ENCODE measurements around the gene DNAJC10.
A peak's percentile ranks its signal among the peaks of the same experiment; 100 is the strongest.
"Not testable (repeated sequence)": the region's sequence is repeated elsewhere in the genome, so short reads cannot be mapped to it uniquely, and the experiment has no call there.

Gene DNAJC10, protein sequence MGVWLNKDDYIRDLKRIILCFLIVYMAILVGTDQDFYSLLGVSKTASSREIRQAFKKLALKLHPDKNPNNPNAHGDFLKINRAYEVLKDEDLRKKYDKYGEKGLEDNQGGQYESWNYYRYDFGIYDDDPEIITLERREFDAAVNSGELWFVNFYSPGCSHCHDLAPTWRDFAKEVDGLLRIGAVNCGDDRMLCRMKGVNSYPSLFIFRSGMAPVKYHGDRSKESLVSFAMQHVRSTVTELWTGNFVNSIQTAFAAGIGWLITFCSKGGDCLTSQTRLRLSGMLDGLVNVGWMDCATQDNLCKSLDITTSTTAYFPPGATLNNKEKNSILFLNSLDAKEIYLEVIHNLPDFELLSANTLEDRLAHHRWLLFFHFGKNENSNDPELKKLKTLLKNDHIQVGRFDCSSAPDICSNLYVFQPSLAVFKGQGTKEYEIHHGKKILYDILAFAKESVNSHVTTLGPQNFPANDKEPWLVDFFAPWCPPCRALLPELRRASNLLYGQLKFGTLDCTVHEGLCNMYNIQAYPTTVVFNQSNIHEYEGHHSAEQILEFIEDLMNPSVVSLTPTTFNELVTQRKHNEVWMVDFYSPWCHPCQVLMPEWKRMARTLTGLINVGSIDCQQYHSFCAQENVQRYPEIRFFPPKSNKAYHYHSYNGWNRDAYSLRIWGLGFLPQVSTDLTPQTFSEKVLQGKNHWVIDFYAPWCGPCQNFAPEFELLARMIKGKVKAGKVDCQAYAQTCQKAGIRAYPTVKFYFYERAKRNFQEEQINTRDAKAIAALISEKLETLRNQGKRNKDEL

DNA sequence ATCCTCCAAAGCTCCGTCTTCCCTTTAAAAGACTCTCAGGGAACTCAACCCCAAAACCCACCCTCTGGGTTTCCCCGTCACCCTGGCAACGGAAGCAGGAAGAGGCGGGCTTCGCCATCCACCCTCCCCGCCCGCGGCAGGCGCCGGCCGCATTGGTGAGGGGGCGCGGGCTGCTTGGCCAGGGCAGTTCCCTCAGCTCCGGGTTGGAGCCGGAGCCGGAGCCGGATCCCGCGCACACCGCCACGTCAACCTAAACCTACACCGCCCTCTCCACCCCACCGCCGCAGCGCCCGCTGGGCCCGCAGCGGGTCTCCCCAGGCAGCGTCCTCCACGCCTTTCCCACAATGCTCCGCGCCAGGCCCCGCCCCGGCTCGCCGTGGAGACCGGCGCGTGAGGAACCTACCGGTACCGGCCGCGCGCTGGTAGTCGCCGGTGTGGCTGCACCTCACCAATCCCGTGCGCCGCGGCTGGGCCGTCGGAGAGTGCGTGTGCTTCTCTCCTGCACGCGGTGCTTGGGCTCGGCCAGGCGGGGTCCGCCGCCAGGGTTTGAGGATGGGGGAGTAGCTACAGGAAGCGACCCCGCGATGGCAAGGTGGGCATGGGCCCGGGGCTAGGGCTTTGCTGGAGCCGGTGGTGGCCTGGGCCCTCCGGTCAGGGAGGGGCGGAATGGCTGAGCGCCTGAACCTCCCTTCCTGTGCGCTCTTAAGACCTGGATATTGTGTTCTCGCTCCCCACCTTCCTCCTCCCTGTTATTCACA is at the start of gene DNAJC10:
Gene DNAJC10 (plus strand): TSS at position 366 of the 758 bp plus-strand sequence. CDS start 1,830 bp downstream, outside the sequence.
- peak; percentile 36 to 96 (median 89) for DNase-seq

DNA sequence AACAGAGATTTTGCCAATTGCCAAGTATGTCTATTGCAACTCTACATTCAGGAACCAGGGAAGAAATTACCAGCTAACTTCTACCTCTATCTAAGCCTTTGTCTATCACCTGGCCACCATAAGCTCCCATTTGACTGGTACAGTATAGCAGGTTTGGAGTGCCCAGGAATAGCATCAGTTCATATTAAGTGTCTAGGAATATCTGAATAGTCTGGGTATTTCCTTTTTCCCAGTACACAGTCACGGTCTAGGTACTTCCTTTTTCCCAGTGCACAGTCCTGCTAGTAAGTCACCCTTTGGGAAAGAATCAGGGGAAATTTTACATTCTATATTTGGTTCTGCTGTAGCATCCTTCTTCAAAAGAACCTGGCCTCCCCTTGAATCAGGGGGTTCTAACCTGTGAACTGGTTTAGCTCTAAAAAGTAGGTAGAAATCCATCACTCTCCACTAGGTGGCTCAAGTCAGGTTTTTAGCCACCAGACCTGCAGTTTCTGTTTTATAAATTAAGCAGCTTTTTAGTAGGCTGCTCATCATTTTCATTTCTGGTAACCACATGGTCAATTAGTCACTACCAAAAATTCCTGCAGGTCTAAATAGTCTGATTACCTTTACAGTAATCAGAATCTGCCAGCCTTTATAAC is 49.3 kb upstream of the DNAJC10 start:
- peak in 1 of 58 donors; percentile 3 for DNase-seq

DNA sequence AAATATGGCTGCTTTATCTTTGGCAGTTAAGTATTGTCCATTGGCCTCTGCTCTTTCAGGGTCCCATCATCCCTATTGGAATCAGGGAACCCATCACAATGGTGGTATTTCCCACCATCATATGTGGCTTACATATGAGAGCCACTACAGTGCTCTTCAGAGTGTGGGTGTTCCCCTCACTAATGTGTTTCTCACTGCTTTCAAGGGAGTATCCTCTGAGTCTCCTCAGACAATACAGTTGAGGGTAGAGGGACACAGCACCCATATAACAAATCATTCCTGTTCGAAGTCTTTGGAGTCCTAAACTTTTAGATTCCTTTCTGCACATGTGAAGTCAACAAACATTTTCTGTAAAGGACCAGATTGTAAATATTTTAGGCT is 48.8 kb upstream of the DNAJC10 start:
- no peak for DNase-seq

DNA sequence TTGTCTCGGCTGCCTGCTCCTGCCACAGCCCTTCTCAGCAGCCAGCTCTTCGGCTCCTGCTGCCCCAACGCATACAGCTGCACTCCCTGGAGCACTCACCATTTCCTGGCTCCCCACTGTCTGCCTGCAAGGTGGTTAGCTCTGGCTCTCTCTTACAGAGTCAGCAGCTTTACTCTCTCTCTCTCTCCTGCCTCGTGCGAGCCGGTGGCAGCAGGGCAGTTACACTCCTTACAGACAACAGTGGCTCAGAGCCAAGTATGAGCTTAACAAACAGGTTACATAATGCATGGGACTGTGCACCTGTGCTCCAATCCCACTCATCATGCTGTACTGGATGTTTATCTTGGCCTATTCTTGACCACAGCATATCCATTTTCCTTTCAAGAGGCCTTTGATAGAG is 47.4 kb upstream of the DNAJC10 start:
- no peak for DNase-seq

DNA sequence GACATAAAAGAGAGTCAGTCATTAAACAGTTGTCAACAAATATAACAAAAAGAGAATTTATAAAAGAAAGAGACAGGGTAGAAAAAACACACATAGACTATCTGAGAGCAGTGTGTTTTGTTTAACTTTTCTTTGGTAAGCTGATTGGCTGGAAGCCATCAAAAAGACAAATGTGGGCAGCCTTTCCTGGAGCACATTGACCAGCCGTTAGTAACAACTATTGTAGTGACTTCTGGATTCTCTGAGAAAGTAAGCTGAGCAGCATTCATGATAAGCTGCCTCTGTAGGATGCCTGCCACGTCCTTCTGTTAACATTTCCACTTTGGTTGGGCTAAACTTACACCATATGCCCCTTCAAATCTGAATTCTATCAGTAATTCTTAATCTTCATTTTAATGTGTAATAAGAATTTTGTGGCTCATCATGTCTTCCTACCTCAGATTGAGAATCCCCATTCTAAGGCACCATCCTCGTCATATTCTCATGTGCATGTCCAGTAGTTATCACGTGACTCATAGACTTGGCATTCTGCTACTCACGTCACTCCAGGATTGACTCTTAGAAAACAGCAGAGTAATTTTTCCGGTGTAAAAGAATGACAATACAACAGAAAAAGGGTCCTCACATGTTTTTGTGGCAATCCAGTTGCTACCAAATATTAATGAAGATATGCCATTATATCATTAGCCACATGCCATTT is 43.4 kb upstream of the DNAJC10 start:
- no peak for DNase-seq

DNA sequence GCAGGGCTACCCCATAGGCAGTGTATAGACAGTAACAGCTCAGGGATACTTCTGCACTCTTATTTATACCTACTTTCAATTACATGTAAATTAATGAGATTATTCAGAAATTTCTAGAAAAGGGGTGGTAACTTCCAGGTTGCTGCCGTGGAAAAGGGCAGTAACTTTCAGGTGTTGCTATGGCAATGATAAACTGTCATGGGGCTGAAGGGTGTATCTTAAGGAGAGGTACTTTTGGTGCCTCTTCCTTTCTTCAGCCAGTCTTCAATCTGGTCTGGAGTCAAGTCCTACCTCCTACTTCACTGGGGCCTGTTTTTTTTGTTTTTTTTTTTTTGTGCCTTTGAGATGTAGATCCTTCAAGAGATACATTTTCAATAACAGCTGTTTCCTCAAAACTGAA is 35.2 kb upstream of the DNAJC10 start:
- DNase-seq: no peak

DNA sequence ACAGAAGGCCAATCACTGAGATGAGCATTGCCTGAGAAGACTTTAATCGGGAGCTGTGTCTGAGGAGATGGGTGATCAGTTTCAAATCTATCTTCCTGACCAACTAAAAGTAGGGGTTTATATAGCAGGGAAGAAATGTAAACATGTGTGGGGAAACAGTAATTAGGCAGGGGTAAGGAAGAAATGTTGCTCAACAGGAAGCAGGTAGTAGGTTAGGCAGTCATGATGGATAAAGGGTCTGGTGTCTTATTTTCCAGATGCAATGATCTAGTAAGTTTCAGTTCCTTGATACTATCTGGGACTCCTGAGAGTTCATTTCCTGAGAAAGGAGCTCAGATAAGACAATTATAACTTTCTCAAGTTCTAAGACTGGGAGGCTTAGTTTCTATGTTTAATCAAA is 33.8 kb upstream of the DNAJC10 start:
- DNase-seq: peak in 1 of 58 donors; percentile 3

DNA sequence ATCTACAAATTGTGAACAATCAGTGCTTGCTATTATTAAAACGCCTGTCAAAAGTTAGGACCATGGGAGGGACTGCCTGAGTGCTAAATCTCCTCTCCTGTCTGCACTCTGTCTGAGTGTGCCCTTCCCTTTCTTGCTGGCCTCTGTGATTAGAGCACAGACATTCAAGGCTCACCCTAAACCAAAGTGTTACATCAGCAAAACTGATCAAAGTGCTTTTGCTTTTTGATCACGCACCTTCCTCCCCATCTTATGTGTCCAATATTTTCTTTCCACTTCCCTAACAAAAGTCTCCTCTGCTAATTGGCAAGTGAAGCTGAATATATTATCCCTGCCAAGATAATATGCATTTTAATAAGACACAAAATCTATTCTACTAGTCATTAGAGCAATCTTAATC is 30.5 kb upstream of the DNAJC10 start:
- no peak for DNase-seq

DNA sequence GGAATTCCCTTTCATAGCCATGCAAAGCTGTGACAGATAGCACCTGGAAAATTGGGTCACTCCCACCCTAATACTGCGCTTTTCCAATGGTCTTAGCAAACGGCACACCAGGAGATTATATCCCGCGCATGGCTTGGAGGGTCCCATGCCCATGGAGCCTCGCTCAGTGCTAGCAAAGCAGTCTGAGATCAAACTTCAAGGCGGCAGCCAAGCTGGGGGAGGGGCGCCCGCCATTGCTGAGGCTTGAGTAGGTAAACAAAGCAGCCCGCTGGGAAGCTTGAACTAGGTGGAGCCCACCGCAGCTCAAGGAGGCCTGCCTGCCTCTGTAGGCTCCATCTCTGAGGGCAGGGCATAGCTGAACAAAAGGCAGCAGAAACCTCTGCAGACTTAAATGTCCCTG is 29.3 kb upstream of the DNAJC10 start:
- DNase-seq: not testable (repeated sequence)

DNA sequence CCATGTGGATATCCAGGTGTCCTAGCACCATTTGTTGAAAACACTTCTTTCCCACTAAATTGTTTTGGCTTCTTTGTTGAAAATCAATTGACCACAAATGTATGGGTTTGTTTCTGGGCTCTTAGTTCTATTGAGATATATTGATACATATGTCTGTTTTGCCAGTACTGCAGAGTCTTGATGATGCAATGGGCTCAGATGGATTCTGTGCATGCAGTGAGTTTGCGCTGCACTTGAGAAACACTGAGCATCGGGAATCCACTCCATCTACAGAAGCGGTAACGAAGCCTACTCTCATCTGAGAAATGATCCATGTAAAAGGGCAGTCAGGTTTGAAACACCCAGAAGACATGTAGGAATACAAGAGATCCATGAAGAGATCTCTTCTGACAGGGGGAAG is 21.9 kb upstream of the DNAJC10 start:
- no peak for DNase-seq

DNA sequence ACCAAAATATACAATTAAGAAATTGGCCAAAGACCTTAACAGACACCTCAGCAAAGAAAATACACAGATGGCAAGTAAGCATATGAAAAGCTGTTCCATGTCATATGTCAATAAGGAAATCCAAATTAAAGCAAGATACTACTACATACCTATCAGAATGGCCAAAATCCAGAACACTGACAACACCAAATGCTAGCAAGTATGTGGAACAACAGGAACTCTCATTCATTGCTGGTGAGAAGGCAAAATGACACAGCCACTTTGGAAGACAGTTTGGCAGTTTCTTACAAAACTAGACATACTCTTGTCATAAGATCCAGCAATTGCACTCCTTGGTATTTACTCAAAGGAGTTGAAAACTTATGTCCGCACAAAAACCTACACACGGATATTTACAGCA is 20.3 kb upstream of the DNAJC10 start:
- DNase-seq: no peak

DNA sequence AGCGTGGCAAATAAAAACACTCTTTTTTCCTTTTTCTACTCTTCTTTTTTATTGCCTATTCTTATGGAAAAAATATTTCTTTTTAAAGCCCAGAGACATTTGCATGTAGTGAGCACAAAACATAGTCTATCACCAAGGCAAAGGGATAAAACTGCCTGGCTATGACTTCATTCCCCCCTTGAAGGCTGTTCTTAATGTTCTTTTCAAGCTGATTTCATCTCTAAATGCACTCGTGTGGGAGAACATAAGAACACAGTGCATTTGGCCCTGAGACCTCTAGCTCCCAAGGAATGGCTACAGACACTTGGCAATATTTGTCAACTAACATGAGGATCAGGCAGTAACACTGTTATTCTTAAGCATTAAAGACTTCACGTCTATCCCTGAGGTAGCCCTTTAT is 17.4 kb upstream of the DNAJC10 start:
- no peak for DNase-seq

DNA sequence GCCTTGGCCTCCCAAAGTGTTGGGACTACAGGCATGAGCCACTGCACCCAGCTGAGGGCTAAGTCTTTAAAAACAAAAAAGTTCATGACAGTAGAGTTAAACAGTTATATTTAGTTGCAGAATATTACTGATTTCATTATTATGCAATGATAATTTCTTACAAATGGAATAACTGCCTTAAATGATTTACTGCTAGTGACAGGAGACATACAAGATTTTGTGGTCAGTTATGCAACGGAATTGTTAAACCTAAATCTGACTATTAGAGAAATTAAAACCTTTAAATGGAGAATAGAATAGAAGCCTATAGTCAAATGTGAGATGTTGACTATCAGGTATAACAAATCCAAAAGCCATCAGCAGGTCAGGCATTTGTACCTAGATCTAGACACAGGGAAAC is 10.3 kb upstream of the DNAJC10 start:
- DNase-seq: no peak

DNA sequence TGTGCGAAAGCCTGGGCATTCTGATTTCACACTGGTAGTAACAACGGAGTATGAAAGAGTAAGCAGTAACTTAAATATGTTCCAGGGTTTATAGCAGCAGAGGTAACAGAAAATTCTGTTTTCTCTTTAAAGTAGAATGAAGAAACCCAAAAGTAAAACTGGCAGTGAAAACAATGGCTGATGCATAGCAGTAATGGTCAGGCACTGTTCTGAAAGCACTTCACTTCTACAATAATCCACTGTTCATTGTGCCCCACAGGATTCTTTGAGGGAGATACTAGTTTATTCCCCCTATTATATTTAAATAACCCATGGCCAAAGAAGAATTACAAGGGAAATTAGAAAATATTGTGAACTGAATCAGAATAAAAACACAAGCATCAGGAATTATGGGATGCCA is 9.3 kb upstream of the DNAJC10 start:
- no peak for DNase-seq

DNA sequence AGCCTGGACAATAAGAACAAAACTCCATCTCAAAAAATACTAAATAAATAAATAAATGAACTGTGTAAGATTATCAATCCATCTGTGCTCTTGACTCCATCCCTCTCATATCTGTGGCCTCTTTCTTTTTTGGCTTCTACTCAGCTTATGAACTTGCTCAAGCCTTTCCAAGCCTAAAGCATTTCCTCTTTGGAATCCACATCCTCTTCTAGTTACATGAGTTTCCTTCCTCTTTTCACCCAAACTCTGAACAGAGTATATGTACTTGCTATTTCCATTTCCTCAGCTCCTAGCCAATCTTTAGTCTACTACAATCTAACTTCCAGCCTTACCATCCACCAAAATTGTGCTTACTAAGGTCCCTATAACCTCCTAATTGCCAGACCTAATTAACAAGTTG is 2.5 kb upstream of the DNAJC10 start:
- DNase-seq: no peak

DNA sequence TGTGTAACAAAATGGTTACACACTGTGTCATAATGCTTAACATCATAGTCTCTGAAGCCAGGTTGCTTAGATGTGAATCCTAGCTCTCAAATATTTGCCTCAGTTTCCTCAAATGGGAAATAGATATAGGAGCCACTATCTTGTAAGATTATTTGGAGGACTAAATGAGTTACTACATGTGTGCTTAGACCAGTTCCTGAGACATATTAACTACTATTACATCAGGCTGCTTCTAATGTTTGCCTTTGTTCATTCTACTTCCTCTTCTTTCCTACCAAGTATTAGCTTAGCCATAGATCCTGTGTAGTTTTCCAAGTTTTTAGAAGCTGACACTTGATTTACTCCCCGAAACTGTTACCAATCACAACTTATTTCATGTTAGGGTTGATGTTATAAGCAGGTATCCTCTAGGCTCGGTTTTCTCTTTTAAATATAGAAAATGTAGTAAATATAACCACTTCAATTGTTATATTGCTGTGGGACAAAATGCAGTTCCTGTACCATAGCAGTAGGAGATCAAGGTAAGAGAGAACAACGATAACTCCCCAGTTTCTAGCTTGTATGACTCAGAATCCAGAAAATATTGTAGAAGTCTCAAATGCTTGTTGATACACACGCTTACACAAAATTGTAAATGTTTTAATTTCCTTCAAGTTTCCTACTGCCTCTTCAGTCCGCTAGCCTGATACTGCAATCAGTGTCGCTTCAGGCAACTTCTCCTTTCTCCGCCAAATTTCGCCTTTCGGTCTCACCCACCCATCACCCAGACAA is 751 bp upstream of the DNAJC10 start:
- DNase-seq: no peak

DNA sequence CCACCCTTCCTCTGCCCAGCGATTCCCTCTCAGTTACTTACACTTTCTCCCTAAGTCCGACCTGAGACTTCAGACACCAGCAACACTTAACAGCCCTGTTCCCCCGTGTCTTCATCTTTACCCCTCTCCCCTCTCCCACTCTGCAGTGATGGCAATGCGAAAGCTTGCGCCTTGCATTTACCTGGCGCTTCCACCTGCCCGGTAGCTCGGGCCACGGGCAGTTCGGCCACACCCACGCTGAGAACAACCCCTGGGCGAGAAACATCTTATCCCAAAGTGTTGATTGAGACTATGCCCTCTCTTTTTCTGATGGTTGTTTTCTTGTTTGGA is 558 bp downstream of the DNAJC10 start:
- peak in 9 of 58 donors; percentile 5 to 54 (median 30) for DNase-seq

DNA sequence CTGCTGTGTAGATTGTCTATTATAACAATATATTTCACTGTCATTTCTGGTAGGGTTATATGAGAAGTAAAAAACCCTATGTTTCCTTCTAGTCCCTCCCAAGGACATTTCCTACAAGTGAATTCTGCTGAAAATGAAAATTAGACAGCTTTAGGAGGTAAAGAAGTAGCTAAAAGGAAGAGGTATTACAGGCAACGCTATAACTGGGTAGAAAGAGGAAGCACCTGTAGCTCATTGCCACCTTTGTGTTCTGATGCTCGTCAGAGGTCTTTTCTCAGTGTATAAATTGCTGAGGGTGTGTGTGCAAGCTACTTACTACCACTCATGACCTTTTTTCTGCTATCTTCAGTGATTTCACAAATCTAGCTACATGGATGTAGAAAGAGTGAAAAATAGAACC is 1.4 kb downstream of the DNAJC10 start:
- no peak for DNase-seq

DNA sequence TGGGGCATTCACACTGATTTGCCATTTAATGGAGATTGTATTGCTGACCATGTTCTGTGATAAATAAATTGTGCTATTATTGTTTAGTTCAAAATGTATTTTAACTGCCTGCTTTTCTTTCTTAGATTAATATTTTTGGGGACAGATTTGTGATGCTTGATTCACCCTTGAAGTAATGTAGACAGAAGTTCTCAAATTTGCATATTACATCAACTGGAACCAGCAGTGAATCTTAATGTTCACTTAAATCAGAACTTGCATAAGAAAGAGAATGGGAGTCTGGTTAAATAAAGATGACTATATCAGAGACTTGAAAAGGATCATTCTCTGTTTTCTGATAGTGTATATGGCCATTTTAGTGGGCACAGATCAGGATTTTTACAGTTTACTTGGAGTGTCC is 1.8 kb downstream of the DNAJC10 start:
- DNase-seq: no peak

DNA sequence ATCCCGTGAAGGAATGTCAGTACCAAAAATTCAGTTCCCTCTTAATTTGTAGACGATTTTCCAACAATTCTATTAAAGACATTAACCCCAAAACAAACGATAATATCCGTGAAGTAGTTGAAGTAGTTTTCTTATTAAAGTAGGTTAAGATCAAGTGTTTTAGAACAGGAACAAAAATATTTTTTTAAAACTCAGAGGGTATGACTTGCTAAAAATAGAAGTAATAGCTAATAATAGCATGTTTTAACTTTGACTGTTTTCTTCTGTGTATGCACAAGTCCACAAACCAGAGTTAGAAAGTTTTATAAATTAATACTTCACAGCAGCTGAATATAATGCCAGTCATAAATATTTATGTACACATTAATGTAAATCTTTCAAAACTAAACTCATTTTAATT is 2.4 kb downstream of the DNAJC10 start:
- no peak for DNase-seq

Data from anterior cingulate cortex (tissue), 58 donors.